GM19351 (cell line): ENCODE measurements around the gene TGOLN2.
A peak's percentile ranks its signal among the peaks of the same experiment; 100 is the strongest.
"Not testable (repeated sequence)": the region's sequence is repeated elsewhere in the genome, so short reads cannot be mapped to it uniquely, and the experiment has no call there.

Experiments used
- ATAC-seq: cut with Tn5 transposase; IDR thresholded peaks from one replicate; pipeline ENCODE4 v1.9.1; 2021; ENCODE audit warnings: mild to moderate bottlenecking, moderate library complexity; ENCODE audit not compliant: unreplicated experiment

The TGOLN2 gene

DNA sequence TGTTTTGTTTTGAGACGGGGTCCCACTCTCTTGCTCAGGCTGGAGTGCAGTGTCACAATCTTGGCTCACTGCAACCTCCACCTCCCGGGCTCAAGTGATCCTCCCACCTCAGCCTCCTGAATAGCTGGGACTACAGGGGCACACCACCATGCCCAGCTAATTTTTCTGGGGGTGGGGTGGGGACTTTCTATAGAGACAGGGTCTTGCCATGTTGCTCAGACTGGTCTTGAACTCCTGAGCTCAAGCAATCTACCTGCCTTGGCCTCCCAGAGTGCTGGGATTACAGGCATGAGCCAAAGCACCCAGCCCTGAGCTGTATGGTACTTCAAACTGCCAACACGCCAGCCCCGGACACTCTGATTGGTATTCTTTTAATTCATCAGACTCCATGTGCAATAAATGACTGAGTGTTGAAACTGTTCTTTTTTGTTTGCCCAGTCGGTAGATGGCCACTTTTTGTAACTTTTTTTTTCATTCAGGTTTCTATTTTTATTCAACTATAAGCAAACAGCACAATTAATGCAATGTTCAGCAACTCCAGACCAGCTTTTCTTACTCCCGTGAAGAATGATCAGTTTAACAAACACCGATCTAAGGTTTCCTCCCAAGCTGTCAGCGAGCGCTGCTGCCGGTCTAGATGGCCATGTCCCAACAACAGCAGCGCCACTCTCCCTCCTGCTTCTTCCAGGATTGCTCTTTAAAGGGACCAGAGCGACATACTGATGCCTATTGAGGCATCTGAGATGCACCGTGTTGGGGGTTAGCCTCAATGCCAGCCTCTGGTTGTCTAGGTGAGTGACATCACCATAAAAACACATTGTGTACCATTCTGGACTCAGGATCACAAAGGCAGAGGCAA is 12.5 kb upstream of the TGOLN2 start:
- no peak for ATAC-seq

DNA sequence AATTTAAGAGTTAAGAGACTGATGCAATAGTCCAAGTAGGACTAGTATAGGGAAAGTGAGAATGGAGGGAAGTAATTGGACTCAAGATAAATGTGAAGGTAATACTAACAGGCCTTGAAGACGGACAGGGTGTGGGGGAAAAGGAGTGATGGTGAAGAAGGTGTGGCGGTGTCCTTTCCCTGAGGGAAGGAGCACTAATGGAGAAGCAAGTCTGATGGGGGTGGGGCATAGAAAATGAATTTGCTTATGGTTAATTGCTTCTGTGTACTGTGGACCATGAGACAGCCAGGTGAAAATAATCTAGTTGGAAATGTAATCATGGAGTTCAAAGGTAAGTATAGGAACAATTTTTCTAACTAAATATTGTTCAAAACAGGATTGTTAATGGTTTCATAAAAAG is 7.1 kb upstream of the TGOLN2 start:
- ATAC-seq = no peak

DNA sequence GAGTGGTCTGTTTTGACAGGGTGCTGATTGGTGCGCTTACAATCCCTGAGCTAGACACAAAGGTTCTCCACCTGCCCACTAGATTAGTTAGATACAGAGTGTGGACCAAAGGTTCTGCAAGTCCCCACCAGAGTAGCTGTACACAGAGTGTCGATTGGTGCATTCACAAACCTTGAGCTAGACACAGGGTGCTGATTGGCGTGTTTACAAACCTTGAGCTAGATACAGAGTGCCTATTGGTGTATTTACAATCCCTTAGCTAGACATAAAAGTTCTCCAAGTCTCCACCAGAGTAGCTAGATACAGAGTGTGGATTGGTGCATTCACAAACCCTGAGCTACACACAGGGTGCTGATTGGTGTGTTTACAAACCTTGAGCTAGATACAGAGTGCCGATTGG is 6.1 kb upstream of the TGOLN2 start:
- ATAC-seq = not testable (repeated sequence)

DNA sequence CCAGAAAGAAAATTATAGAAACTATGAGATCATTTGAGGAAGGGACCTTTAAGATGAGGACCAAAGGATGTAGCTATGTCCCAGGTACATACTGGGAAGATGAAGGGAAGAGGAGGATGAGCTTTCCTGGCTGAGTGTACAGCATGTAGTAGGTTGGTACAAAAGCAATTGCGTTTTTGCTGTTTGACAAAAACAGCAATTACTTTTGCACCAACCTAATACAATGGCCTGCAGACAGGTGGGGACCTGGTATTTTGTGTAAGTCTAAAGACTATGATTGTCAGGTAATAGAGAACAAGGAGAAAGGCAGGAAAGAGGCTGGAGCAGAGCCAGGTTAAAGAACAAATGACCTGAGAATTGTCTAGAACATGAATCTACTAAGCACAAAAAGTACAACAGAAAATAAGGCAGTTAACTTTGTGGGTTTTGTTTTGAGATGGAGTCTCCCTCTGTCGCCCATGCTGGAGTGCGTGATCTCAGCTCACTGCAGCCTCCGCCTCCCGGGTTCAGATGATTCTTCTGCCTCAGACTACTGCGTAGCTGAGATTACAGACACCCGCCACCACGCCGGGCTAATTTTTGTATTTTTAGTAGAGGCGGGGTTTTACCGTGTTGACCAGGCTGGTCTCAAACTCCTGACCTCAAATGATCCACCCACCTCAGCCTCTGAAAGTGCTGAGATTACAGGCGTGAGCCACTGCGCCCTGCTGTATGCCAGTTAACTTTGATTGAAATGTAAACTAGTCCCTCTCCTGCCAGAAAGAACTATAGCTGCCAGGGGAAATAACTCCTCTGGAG is 3.2 kb upstream of the TGOLN2 start:
- ATAC-seq = no peak

DNA sequence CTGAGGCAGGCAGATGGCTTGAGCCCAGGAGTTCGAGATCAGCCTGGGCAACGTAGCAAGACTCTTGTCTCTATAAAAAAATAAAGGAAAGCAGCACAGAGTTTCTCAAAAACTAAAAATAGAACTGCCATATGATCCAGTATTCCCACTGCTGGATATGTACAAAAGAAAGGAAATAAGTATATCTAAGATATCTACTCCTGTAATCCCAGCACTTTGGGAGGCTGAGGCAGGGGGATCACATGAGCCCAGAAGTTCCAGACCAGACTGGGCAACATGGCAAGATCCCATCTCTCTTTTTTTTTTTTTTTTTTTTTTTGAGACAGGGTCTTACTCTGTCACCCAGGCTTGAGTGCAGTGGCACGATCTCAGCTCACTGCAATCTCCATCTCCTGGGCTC is 1.9 kb upstream of the TGOLN2 start:
- ATAC-seq = not testable (repeated sequence)

DNA sequence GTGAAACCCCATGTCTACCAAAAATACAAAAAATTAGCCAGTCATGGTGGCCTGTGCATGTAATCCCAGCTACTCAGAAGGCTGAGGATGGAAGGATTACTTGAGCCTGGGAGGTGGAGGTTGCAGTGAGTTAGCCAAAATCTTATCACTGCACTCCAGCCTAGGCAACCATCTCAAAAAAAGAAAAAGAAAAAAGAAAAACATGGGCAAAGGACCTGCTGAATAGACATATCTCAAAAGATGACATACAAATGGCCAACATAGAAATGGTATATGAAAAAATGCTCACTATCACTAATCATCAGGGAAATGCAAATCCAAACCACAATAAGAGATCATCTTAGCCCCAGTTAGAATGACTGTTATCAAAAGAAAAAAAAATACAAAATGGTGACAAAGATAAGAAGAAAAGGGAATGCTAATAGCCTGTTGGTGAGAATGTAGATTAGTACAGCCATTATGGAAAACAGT is 1.4 kb upstream of the TGOLN2 start:
- no peak for ATAC-seq

DNA sequence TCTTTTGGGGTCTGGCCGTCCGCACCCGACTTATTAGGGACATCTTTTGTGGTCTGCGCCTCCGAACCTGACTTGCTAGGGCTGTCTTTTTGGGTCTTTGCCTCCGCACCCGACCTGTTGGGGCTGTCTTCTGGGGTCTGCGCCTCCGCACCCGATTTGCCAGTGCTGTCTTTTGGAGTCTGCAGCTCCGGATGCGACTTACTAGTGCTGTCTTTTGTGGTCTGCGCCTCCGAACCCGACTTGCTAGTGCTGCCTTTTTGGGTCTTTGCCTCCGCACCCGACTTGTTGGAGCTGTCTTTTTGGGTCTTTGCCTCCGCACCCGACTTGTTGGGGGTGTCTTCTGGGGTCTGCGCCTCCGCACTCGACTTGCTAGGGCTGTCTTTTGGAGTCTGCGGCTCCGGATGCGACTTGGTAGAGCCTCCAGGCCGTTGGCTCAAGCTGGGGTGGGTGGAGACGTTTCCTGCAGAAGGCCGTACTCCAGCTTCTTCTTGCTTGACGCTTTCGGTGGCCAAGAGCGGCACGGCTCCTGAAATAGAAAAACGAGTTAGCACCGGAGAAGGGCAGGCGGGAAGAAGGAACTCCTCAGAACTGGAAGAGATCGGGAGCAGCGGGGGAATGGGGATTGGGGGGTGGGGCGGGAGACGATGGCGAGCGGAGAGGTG is 498 bp downstream of the TGOLN2 start:
- peak; percentile 27 for ATAC-seq

DNA sequence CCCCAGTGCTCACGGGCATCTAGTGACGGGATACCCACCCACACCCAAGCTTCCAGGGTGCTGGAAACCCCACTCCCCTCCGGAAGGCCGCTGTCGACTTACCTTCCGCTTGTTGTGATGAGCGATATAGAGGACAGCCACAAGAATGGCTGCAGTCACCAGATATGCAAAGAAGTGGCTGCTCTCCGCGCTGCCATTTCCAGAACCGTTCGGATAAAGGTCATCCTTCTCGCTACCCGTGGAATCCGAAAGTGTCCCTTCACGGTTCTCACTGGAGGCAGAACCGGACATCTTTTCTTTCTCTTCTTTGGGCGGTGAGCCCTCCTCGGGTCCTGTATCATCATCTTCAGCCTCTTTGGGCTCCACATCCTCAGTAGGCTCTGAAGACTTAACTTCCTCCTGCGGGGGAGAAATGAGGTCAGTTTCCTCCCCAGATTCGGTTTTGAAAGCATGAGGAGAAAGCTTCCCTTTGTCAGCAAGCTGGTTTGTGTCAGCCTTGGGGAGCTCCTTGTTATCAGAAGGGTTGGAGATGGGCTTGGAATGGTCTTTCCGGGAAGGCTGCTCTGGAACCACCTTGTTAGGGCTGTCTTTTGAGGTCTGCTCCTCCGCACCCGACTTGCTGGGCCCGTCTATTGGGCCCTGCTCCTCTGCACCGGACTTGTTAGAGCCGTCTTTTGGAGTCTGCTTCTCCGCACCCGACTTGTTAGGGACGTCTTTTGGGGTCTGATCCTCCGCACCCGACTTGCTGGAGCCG is 1.2 kb downstream of the TGOLN2 start:
- peak; percentile 35 for ATAC-seq

DNA sequence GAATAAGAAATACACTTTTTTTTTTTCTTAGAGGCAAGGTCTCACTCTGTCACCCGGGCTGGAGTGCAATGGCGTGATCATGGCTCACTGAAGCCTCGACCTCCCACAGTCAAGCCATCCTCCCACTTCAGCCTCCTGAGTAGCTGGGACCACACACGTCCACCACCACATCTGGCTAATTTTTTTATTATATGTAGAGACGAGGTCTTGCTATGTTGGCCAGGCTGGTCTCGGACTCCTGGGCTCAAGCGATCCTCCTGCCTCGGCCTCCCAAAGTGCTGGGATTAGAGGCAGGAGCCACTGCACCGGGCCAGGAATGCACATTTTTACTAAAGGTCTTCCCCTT is 2.4 kb downstream of the TGOLN2 start:
- no peak for ATAC-seq

DNA sequence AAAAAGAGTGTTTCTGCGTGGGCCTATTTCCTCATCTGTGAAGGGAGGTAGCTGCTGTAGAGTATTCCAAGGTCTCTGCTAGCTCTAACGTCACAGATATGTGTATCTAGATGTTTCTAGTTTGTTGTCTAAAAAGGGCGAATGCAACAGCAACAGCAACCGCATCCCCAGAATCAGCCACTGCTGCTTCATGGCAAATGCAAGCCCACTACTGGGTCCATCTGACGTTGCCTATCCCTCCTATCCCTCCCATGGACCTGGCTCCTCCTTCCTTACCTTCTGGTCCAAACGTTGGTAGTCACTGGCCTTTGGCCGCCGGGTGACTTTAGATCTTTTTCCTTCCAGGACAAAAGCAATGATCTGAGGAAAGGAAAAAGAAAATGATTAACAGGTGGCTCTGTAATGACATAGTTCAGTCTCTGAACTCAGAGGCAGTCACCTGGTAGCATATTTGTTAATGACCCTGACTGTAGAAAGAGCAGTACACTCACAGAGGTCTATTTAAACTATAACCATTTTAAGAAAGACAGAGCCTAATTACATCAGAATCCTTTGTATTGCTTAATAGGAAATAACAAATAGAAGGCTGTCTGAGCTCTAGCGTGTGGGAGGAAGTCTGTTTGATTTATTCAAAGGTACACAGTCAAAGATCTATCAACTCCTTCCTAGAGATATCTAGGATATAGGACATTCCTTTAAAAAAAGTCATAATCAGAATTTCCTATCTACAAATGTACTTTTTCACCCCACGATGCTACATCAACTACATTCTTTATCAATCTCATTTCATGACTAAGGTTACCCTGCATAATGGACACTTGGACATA is 2.9 kb downstream of the TGOLN2 start:
- no peak for ATAC-seq

DNA sequence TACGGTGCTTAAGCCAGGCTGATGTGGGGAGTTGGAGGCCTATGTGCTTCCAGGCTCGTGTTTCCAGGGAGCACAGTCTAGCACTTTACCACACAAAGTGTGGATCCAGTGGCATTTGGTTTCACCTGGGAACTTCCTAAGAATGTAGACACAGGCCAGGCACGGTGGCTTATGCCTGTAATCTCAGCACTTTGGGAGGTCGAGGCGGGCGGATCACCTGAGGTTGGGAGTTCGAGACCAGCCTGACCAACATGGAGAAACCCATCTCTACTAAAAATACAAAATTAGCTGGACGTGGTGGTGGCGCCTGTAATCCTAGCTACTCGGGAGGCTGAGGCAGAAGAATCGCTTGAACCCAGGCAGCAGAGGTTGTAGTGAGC is 3.8 kb downstream of the TGOLN2 start:
- ATAC-seq = not testable (repeated sequence)

DNA sequence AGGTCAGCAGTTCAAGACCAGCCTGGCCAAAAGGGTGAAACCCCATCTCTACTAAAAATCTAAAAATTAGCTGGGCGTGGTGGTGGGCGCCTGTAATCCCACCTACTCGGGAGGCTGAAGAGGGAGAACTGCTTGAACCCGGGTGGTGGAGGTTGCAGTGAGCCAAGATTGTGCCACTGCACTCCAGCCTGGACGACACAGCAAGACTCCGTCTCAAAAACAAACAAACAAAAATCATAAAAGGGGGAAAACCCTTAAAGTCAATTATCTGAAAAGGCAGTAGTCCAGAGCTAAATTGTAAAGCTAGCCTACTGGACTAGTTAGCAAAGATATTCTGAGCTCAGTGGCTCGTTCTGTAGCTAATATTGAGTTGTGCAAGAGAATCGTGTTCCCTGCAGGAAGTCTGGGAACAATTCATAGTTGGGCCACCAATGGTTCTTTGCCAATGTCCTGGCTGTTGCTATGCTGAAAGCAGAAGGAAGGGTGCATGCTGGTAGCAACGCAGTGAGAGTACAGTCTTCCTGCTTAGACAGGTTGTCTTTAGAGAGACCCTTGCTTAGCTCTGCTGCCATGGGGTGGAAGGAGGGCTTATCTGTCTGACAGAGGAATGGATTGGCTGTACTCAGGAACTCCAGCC is 4.3 kb downstream of the TGOLN2 start:
- no peak for ATAC-seq

DNA sequence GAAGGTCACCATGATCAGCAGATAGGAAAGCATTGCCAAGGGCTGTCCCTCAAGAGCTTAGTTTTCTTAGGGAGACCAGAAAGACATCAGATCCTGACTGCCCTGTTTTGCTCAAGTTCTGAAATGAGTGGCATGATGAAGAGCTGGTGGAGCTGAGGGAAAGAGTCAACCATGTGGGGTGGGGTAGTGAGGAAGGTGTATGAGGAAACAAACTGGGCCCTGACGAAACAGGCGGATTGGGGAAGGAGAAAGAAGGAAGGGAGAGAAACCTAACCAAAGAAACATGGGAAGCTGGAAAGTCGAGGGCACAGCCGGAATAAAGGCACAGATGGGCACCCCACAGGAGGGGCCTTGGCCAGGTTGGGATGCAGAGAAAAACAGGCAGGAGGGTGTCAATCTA is 8.0 kb downstream of the TGOLN2 start:
- ATAC-seq = no peak

DNA sequence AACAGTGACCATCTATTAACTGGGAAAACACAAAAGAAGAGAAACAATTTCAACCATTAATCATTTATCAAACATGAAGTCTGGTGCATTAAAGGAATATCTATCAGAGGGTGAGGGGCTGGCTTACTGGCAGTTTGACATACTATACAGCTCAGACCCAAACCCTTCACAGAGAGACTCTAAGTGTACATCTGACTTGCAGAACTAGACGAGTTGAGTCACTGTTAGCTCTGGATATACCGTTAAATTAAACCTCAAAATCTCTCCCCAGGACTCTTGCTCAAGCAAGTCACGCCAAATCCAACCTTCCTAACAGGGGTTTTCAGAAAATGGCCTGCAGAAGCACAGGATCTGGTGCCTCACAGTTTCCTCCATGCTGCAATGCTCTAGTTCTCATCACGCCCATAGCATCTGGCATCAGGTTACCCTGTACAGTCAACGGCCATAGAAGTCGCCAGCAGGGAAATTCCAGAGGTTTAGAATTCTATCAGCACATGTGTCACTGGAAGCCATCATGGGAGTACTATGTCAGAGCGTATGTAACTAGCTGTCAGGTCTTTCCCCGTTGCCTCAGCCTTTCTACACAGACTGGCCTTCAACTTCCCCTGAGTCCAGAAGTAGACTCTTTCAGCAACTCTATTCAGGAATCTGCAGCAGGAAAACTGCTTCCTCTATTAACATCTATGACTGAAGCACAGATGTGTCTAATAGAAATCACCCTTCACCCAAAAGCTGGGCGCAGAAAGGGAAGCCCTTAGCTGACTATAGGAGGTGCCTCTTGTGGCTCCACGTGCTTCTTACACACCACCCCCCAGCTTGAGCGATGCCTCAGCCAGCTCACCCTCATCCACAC is 9.3 kb downstream of the TGOLN2 start:
- peak; percentile 60 for ATAC-seq

DNA sequence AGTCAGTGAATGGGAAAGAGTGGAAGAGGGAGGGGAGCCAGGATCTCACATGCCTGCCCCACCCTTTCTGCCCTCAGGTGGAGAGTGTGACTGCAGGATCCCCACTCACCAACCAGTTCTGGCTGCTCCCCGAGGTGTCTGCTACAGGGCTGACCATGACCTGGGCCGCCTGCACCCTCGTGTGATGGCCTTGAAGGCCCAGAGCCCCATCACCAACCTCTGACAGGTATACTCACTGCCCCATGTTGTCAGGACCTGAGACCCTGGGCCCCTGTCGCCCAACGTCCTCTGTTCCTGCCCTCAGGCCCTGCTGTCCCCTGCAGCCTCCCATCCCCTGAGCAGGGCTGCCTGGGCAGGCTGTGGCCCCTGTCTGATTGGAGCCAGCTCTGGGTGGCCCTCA is 11.9 kb downstream of the TGOLN2 start:
- not testable (repeated sequence) for ATAC-seq

DNA sequence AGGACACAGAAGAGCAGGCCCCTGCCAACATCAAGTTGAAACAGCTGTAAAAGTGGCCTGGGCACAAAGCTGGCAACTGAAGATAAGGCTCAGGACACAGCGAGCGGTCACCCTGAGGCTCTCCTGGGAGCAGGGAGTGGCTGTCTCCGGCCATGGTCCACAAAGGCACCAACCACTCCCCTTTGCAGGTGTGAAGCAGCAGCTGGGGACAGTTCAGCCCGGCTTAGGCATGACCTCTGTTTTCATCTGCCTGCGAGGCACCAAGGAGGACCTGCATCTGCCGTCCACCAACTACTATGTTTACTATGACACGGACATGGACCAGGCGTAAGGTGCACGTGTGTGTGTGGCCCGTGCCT is 12.9 kb downstream of the TGOLN2 start:
- no peak for ATAC-seq

DNA sequence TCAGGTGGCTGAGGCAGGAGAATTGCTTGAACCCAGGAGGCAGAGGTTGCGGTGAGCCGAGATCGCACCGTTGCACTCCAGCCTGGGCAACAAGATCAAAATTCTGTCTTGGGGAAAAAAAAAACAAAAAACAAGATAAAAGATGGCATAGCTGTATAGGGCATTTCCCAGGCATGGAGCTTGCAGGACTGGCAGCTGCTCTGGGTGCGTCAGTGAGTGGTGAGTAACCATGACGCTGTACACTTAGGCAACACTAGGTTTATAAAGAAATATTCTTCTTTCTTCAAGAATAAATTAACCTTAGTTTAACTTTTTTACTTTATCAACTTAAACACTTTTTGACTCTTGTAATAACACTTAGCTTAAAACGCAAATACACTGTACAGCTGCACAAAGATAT is 15.4 kb downstream of the TGOLN2 start:
- ATAC-seq = no peak

DNA sequence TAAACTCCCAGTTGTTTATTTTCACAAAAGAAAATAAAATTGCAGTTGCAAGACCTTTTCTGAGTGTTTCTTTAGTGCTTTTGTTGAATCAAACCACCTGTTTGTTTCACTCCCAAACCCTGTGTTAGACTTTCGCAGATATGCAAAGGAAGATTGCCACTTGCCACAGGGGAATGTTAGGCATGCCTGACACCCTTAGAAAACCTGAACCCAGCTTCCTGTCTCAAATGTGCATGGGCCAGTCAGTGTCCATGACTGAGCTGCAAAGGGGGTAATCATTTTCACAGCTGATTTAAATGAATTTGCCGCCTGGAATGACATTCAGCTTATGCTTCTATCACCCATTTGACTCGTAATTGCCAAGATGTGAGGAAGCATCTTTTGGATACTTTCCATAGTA is 17.5 kb downstream of the TGOLN2 start:
- ATAC-seq = no peak
